Hematopoietic multipotent progenitor cell (in vitro differentiated cells): ENCODE measurements around the gene PHYH. TPM values are rescaled to one million over a fixed set of nuclear protein-coding genes. Genes with fewer than 3 reads are reported as not detected.
A peak's percentile ranks its signal among the peaks of the same experiment; 100 is the strongest.
"Not testable (repeated sequence)": the region's sequence is repeated elsewhere in the genome, so short reads cannot be mapped to it uniquely, and the experiment has no call there.

Experiments used
- DNase-seq, 3 donors: peaks; one replicate each; pipeline ENCODE4 v3.0.0-alpha.2; 2011 to 2015; ENCODE audit warnings: low read depth in 2 of 3, low spot score in 2 of 3
- total RNA-seq: library from RNA; depleted of rRNA; stranded (reverse); fragments of >200 nt; gene quantifications from one replicate; pipeline ENCODE4 v1.2.3, GENCODE V29; 2012

The PHYH gene
- total RNA-seq, 1 donor, result 12.1 TPM

DNA sequence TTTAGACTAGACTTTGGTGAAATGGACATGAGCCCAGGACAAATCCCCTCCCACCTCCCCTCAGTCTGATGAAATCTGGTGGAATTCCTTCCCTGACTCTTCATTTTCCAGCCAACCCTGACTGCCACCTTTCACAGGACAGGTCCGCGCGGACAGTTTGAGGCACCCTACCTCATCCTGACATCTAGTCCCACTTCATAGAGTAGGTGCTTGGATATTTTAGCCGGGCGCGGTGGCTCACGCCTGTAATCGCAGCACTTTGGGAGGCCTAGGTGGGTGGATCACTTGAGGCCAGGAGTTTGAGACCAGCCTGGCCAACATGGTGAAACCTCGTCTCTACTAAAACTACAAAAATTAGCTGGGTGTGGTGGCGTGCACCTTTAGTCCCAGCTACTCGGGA is 23.7 kb downstream of the PHYH start:
- not testable (repeated sequence) for DNase-seq

DNA sequence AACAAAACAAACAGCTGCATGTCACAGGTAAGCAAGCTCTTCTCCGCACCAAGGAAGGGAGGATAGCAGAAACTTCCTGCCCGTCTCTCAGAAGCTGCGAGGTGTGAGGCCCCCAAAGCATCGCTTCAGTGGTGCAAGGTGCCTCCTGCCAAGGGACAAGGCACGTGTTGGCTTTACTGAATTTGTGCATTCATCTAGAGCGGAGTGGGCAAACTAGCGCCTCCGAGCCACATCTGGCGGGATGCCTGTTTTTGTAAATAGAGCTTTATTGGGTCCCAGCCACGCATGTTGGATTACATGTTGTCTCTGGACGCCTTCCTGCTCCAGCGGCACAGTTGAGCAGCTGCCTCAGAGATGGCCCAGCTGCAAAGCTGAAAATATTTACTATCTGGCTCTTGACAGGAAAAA is 27.7 kb downstream of the PHYH start:
- no peak for DNase-seq

DNA sequence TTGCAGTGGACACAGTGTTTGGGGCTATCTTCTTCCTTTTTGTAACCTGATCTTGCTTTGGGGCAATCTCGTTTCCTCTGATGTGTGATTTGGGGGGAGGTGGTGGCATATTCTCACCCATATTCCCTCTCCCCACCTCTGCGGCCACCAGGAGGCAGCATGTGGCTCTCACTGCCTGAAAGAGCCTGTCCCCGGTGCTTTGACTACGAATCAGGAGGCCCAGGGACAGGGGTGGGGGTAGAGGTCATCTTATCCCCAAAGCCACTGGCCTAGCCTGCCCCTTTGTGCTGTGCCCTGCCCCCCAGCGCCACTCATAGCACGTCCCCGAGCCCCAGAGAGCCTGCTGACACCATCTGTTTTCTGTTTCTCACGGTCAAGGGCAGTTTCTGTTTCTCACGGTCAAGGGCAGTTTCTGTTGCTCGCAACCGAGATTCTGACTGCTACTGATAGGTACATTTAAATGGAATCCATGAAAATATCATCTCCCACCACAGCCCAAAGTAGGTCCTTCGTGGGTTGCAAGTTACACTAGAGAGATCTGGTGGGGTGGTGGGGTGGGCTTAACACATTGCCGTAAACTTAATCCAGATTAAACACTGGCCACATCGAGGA is 28.2 kb downstream of the PHYH start:
- DNase-seq, result peak; percentile 6 to 42 (median 16)

DNA sequence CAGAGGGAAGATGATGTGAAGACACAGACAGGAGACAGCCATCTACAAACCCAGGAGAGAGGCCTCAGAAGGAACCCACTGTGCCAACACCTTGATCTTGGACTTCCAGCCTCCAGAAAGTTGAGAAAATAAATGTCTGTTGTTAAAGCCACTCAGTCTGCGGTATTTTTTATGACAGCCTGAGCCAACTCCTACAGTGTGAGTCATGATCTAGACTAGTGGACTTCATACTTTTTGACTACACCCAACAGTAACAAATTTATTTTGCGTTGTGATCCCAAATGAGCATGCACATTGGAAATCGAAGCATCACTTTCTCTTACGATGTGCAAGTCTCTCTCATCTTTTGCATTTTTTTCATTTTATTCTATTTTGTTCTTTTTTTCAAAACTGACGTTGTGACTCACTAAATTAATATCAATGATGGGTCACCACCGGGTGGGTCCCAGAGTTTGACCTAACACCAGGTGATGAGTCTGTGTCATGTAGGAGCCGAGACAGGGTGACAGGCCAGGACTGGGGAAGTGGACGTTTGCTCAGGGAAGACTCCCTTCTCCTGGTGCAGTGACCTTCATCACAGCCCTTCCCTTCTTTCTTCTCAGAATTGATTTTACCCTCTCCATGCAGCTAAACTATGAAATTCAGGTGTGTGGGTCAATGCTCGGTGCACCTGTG is 28.9 kb downstream of the PHYH start:
- no peak for DNase-seq

DNA sequence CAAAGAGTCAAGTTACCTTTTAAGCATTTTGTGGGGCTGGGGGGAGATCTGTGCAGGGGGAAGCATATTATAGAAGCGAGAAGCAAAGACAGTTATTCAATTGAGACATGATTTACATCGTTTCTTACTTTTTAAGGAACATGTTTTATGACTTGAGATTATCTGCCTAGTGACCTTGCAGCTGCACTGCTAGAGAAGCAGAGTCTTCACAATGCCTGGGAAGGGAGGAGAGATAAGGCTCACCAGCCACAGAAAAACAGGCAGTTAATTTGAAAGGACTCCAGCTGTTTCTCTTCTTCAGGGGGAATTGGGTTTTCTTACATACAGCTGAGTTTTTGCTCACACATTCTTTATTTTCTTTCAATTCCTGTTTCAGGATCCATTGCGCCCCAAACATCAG is 31.0 kb downstream of the PHYH start:
- DNase-seq, result peak in 2 of 3 donors; percentile 18 to 71

DNA sequence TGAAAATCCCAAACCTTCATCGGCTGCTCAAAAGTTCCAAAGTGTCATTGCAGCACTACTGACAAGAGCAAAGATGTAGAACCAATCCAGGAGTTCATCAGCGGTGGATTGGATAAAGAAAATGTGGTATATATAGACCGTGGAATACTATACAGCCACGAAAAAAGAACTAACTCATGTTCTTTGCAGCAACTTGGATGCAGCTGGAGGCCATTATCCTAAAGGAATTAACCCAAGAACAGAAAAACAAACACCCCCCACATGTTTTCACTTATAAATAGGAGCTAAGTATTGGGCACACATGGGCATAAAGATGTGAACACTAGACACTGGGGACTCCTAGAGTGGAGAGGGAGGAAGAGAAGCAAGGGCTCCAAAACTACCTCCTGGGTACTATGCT is 31.6 kb downstream of the PHYH start:
- DNase-seq, result no peak

DNA sequence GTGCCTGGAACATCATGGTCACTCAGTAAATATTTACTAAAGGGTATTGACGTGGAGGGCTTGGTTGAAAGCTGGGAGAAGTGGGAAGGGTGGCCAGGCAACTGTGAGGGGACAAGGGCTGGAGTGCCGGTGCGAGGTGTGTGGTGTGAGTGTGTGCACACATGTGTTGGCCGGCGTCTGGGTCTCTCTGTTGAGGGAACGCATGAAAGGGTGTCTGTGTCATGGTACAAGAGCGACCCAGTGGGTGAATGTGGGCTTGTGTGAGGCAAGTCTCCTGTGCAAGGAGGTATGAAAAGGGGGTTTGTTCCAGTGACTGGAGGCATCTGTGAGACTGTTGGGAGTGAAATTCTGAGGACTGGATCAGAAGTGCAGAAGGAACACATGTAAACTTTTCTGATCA is 36.3 kb downstream of the PHYH start:
- DNase-seq, result no peak

DNA sequence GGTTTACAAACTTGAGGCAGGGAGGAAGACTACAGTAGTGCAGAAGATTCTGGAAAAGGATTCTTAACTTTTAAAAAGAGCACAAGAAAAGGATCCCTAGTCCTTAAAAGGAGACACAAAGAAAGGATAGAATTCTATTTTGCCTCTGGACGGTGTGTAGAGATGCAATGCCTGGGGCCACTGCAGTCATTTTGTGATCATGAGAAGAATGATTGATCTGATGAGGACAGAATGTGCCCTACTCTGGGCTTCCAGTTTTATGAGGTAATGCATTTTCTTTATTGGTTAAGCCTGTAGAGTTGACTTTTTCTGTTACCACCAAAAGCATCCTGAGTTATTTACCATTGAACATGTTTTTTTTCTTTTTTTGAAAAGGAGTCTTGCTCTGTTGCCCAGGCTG is 37.4 kb downstream of the PHYH start:
- DNase-seq, result no peak

DNA sequence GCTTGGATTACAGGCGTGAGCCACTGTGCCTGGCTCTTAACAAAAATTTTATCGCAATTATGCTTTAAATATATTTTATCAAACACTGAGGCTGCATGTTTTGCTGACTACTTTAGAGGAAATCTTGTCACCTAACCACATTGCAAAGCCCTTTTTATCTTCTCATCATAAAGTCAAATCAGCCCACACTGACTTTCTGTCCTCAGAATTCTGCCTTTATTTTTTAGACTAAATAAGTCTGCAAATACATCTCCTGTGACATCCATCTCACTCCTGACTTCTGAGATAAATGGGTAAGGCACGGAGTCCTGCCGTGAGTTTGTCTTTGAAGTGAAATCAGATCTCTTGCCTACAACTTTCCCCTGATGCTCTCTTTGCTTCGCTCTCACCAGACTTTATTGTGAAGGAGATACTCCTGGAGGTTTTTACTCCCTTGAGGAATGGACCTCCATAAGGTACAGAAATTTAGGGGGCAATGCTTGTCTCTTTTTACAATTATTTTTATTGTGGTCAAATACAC is 42.2 kb downstream of the PHYH start:
- DNase-seq, result no peak

DNA sequence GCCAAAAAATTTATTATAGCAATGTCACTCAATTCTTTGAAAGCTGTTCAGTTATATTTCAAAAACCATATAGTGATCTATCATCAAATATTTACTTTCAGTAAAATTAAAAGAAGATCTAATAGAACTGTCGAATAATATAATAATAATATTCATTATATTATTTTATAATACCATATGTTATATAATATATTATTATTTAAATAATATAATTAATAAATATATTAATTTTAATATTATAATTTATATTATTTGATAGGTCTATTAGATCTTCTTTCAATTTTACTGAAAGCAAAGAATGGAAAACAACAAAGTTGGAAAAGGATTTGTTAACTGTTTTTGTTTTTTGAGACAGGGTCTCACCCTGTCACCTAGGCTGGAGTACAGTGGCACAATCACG is 43.2 kb downstream of the PHYH start:
- no peak for DNase-seq

DNA sequence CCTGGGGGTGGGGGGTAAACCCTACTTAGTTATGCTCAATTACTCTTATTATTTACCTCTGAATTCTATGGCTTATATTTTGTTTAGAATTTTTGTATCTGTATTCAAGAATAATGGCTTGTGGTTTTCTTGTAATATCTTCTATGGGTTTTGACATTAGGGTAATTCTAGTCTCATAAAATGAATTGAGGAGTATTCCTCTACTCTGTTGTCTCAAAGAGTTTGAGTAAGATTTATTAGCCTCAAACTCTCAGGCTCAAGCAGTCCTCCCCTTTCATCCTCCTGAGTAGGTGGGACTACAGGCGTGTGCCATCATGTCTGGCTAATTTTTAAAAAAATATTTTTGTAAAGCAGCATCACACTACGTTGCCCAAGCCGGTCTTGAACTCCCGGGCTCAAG is 46.1 kb downstream of the PHYH start:
- no peak for DNase-seq

DNA sequence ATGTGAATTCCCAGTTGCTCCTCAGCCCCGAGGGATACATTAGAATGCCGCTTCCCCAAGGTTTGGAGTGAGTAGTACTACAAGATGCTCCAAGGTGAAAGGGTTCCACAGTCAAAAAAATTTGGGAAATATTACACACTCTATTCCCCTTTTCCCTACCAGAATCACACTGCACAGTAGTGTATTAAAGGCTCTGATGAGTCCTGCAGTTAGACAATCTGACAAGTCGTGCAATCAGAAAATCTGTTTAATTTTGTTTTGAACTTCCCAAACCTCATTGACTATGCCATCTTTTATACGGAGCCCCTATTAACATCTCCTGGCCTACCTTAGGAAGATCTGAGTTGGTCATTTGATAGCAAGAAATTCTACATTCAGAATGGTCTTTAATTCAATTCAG is 52.1 kb downstream of the PHYH start:
- DNase-seq, result no peak

DNA sequence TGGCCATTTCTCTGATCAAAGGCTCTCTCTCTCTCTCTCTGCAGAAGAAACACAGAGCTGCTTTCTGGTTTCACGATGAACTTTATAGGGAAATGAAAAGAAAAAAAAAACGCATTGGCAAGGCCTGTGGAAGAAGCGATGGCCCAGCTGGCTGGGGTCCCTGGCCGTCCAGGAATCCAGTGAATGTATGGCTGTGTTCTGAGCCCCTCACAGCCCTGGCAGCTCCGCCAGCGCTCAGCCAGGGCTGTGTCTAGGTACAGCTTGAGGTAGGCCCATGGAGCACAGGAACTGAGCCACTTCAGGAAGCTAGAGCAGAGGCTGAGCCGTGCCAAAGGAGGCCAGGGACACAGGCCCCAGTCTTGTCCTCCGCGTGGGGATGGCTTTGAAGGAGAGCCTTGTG is 52.6 kb downstream of the PHYH start:
- no peak for DNase-seq

DNA sequence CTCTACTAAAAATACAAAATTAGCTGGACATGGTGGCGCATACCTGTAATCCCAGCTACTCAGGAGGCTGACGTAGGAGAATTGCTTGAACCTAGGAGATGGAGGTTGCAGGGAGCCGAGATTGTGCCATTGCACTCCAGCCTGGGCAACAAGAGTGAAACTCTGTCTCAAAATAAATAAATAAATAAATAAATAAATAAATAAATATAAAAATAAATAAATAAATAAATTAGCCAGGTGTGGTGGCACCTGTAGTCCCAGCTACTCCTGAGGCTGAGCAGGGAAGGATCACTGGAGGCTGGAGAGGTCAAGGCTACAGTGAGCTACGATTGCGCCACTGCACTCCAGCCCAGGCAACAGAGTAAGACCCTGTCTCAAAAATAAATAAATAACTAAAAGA is 57.6 kb downstream of the PHYH start:
- DNase-seq, result not testable (repeated sequence)

DNA sequence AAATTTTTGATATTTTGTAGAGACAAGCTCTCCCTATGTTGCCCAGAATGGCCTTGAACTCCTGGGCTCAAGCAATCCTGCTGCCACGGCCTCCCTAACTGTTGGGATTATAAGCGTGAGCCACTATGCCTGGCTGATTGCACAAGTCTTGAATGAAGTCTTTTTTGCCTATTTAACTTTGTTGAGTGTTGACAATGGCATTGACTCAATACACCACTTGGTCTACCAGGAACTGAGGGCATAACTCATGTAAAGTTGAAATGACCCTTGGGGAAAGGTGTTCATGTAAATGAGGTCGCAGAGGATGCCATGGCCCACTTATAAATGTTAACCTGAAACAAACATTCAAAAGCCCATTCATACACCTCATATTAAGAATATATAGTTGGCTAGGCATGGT is 58.3 kb downstream of the PHYH start:
- no peak for DNase-seq

DNA sequence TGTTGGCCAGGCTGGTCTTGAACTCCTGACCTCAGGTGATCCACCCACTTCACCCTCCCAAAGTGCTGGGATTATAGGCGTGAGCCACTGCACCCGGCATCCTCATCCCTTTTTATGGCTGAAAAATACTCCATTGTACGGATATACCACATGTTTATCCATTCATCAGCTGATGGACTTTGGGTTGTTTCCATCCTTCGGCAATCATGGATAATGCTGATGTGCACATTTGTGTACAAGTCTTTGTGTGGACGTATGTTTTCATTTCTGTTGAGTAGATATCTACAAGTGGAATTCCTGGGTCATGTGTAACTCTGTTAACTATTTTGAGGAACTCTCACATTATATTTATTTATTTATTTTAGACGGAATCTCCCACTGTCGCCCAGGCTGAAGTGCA is 59.9 kb downstream of the PHYH start:
- no peak for DNase-seq

DNA sequence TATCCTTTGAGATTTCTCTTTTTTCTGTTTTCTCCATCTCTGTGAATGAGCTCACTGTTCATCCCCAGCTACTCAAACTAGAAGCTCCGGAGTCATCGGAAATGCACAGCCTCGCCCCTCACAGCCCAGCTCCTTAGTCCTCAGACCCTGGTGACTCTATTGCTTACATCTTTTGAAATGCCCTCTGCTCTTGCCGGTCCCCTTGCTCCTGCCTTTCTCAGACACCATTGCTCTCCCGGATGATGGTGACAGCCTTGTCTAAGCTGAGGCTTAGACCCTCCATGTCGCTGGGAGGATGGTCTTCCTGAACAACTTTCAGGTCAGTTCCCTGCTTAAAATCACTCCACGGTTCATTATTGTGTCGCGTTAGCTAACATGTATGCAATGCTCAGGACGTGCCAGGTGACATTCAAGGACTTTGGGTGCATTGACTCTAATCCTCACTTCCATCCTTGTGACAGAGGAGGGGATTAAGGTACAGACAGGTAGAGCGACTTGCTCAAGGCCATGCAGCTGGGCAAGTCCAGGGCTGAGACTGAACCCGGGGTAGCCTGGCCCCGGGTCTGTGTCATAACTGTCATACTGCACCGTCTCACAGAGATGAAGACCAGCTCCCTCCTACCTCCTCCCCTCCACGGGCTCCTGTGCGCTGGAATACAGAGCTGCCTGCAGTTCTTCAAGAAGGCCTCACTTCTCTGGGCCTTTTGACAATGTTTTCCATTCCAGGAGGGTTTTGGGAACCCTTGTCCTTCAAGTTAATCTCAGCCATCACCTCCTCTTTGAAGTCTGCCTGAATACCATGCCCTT is 61.4 kb downstream of the PHYH start:
- no peak for DNase-seq

DNA sequence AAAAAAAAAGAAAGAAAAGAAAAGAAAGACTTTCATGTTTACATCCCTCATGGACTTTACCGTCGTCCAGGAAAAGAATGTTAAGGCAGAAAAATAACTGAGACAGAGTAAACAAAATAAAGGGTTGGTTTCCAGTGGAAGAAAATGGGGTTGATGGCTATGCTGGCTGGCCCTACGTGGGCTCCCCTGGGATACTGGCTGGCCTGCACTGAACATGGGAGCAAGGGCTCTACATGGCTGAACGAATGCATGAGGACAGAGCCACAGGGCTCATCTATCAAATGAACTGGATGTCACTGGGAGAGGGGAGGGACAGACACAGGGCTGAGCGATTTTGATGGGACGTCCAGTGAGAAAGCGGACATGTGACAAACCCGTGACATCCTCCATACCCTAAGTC is 63.2 kb downstream of the PHYH start:
- no peak for DNase-seq

DNA sequence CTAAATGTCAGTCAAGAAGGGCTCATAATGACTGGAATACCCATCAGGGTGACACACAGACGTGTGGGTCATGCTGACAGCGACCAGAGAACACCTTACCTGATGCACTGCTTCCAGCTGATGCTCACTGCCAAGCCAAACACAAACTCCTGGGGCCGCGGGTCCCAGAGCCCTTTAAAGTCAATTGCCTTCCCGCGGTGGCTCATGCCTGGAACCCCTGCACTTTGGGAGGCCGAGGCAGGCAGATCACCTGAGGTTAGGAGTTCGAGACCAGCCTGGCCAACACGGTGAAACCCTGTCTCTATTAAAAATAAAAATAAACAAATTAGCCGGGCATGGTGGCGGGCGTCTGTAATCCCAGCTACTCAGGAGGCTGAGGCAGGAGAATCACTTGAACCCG is 65.1 kb downstream of the PHYH start:
- DNase-seq, result not testable (repeated sequence)

DNA sequence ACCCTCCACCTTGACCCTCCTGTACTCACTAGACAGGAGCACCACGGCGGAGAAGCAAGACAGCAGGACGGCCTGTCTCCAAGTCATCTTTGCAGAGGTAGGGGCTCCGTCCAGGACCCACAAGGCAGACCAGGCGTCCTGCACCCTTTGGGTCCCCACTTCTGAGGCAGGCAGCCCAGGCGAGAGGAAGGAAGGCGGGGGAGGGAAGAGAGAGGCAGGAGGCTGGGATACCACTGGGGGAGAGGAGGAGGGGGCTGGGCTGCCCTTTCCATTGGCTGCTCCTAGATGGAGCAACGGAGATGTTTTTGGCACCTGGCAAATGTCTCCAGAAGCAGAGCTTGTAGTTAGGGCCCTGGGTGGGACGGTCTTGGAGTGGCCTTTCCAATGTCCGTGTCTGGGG is 65.7 kb downstream of the PHYH start, which contains the start of gene UCMA:
UCMA (minus strand) TSS at position 203 of the 400 bp plus-strand sequence; CDS start at position 87, 116 bp downstream.
- no peak for DNase-seq

DNA sequence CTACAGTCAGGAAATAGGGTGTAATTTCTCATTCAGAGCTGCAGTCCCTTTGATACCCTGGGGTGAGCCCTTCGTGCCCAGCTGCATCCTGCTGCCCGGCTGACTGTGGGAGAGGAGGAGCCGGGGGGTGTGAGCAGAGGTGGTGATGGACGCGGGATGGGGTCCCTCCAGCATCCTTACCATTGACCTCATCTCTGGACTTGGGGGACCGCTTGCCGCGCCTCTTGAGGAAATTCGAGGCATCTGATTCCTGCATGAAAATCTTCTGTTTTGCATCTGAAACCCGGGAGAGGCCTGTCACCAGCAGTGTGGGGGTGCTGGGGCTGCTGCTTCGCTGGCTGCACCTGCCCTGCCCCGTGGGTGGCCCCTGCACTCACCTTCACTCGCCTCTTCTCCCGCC is 66.5 kb downstream of the PHYH start:
- DNase-seq, result no peak

DNA sequence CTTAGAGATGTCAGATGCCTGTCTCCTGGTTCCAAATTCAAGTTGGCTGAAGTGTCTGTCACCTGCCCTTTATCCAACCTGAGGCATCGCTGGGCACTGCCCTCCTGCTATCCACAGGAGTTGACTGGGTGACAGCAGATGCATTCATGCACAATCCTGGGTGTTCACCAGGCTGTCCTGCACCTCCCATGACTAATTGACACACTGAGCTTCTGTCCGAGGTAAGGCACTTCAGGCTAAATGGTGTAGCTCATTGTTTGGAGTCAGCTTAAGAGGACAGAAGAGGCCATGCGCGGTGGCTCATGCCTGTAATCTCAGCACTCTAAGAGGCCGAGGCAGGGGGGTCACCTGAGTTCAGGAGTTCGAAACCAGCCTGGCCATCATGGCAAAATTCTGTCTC is 68.1 kb downstream of the PHYH start:
- no peak for DNase-seq
